Measurements from ENCODE around the gene TM9SF1. TPM values are rescaled to one million over a fixed set of nuclear protein-coding genes. Genes with fewer than 3 reads are reported as not detected.

Gene TM9SF1
- total and polyA plus RNA-seq, 2 of the 13 experiments (the other 11 are each of a cell fraction or from before 2014, with no cell fraction given) = 83.2 to 110 TPM

DNA sequence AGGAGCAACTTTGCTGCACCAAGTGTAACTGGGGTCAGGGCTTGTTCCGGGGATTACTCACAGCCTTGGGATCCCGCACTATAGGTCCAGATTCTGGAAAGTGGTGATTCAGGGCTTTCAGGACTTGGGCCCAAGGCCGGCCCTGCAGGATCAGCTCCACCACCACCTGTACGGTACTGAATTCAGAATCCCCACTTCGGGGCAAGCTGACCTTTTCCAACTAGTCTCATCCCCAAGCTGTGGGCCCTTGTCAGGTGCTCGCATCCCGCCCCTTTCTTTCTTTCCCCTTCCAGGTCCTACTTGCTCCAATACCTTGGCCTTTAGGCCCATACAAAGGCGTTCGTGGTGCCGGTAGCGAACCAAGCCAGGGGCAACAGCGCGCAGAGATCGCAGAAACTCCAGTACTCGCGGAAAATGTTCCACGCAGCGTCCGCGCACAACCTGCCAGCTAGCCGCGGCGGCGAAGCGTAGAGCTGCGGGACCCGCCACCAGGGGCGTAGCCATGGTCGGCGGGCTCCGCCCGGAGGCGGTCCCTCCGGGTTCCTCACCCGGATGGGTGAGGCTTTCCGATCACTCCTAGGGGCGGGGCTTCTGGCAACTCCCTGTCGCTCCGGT lies 46.7 kb upstream of the TM9SF1 start (continued):
- TF ChIP-seq CREM (IDR thresholded peaks at IDR 0.05) (no peak), CREM (CRISPR knock-in tag; IDR thresholded peaks at IDR 0.05) (no peak), XRCC5 (optimal IDR thresholded peaks at IDR 0.05; ENCODE audit: low read length) (peak; percentile 95), EZH2 (conservative IDR thresholded peaks at IDR 0.05; ENCODE audit: low read depth, low read length) (no peak), ZKSCAN8 (CRISPR knock-in tag; IDR thresholded peaks at IDR 0.05; ENCODE audit: borderline replicate concordance) (no peak; the same call in 1 of the 2 replicates), MEF2D (CRISPR knock-in tag; IDR thresholded peaks at IDR 0.05) (no peak), TAF15 (IDR thresholded peaks at IDR 0.05; ENCODE audit: low read depth, low read length, poor library complexity, severe bottlenecking) (peak; percentile 60), FOXJ3 (CRISPR knock-in tag; IDR thresholded peaks at IDR 0.05; ENCODE audit: borderline replicate concordance) (no peak), ZNF136 (CRISPR knock-in tag; IDR thresholded peaks at IDR 0.05; ENCODE audit: low read depth) (no peak), ZNF660 (CRISPR knock-in tag; IDR thresholded peaks at IDR 0.05; ENCODE audit: borderline replicate concordance, low read depth) (no peak)
- TF ChIP-seq, protein P1, sequence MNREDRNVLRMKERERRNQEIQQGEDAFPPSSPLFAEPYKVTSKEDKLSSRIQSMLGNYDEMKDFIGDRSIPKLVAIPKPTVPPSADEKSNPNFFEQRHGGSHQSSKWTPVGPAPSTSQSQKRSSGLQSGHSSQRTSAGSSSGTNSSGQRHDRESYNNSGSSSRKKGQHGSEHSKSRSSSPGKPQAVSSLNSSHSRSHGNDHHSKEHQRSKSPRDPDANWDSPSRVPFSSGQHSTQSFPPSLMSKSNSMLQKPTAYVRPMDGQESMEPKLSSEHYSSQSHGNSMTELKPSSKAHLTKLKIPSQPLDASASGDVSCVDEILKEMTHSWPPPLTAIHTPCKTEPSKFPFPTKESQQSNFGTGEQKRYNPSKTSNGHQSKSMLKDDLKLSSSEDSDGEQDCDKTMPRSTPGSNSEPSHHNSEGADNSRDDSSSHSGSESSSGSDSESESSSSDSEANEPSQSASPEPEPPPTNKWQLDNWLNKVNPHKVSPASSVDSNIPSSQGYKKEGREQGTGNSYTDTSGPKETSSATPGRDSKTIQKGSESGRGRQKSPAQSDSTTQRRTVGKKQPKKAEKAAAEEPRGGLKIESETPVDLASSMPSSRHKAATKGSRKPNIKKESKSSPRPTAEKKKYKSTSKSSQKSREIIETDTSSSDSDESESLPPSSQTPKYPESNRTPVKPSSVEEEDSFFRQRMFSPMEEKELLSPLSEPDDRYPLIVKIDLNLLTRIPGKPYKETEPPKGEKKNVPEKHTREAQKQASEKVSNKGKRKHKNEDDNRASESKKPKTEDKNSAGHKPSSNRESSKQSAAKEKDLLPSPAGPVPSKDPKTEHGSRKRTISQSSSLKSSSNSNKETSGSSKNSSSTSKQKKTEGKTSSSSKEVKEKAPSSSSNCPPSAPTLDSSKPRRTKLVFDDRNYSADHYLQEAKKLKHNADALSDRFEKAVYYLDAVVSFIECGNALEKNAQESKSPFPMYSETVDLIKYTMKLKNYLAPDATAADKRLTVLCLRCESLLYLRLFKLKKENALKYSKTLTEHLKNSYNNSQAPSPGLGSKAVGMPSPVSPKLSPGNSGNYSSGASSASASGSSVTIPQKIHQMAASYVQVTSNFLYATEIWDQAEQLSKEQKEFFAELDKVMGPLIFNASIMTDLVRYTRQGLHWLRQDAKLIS (CRISPR knock-in tag; IDR thresholded peaks at IDR 0.05) = no peak
- TF ChIP-seq, protein P2, sequence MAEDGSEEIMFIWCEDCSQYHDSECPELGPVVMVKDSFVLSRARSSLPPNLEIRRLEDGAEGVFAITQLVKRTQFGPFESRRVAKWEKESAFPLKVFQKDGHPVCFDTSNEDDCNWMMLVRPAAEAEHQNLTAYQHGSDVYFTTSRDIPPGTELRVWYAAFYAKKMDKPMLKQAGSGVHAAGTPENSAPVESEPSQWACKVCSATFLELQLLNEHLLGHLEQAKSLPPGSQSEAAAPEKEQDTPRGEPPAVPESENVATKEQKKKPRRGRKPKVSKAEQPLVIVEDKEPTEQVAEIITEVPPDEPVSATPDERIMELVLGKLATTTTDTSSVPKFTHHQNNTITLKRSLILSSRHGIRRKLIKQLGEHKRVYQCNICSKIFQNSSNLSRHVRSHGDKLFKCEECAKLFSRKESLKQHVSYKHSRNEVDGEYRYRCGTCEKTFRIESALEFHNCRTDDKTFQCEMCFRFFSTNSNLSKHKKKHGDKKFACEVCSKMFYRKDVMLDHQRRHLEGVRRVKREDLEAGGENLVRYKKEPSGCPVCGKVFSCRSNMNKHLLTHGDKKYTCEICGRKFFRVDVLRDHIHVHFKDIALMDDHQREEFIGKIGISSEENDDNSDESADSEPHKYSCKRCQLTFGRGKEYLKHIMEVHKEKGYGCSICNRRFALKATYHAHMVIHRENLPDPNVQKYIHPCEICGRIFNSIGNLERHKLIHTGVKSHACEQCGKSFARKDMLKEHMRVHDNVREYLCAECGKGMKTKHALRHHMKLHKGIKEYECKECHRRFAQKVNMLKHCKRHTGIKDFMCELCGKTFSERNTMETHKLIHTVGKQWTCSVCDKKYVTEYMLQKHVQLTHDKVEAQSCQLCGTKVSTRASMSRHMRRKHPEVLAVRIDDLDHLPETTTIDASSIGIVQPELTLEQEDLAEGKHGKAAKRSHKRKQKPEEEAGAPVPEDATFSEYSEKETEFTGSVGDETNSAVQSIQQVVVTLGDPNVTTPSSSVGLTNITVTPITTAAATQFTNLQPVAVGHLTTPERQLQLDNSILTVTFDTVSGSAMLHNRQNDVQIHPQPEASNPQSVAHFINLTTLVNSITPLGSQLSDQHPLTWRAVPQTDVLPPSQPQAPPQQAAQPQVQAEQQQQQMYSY (CRISPR knock-in tag; IDR thresholded peaks at IDR 0.05) = 0 out of 2 replicates have a peak, but pooled peaks have one; percentile 30
- TF ChIP-seq, protein P3, sequence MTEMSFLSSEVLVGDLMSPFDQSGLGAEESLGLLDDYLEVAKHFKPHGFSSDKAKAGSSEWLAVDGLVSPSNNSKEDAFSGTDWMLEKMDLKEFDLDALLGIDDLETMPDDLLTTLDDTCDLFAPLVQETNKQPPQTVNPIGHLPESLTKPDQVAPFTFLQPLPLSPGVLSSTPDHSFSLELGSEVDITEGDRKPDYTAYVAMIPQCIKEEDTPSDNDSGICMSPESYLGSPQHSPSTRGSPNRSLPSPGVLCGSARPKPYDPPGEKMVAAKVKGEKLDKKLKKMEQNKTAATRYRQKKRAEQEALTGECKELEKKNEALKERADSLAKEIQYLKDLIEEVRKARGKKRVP (CRISPR knock-in tag; IDR thresholded peaks at IDR 0.05) = no peak
- TF ChIP-seq, protein P4, sequence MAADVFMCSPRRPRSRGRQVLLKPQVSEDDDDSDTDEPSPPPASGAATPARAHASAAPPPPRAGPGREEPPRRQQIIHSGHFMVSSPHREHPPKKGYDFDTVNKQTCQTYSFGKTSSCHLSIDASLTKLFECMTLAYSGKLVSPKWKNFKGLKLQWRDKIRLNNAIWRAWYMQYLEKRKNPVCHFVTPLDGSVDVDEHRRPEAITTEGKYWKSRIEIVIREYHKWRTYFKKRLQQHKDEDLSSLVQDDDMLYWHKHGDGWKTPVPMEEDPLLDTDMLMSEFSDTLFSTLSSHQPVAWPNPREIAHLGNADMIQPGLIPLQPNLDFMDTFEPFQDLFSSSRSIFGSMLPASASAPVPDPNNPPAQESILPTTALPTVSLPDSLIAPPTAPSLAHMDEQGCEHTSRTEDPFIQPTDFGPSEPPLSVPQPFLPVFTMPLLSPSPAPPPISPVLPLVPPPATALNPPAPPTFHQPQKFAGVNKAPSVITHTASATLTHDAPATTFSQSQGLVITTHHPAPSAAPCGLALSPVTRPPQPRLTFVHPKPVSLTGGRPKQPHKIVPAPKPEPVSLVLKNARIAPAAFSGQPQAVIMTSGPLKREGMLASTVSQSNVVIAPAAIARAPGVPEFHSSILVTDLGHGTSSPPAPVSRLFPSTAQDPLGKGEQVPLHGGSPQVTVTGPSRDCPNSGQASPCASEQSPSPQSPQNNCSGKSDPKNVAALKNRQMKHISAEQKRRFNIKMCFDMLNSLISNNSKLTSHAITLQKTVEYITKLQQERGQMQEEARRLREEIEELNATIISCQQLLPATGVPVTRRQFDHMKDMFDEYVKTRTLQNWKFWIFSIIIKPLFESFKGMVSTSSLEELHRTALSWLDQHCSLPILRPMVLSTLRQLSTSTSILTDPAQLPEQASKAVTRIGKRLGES (CRISPR knock-in tag; IDR thresholded peaks at IDR 0.05; ENCODE audit: borderline replicate concordance) = no peak
- TF ChIP-seq, protein P5, sequence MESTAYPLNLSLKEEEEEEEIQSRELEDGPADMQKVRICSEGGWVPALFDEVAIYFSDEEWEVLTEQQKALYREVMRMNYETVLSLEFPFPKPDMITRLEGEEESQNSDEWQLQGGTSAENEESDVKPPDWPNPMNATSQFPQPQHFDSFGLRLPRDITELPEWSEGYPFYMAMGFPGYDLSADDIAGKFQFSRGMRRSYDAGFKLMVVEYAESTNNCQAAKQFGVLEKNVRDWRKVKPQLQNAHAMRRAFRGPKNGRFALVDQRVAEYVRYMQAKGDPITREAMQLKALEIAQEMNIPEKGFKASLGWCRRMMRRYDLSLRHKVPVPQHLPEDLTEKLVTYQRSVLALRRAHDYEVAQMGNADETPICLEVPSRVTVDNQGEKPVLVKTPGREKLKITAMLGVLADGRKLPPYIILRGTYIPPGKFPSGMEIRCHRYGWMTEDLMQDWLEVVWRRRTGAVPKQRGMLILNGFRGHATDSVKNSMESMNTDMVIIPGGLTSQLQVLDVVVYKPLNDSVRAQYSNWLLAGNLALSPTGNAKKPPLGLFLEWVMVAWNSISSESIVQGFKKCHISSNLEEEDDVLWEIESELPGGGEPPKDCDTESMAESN (CRISPR knock-in tag; conservative IDR thresholded peaks at IDR 0.05) = no peak
